DND-41 (cell line): Measurements from ENCODE around the gene DCAF5.
"Not testable (repeated sequence)": the region's sequence is repeated elsewhere in the genome, so short reads cannot be mapped to it uniquely, and the experiment has no call there.

Source experiments
- ATAC-seq: fragments of 200-7000 bp; cut with Tn5 transposase; 3 replicates; pipeline ENCODE4 v1.9.1; 2021; ENCODE audit warnings: low read depth; ENCODE audit not compliant: insufficient read depth
- DNase-seq: peaks from one replicate; pipeline ENCODE4 v3.0.0-alpha.2; 2020
- H2AFZ ChIP-seq: 2 replicates; pipeline ENCODE4 v1.6.0; 2012; ENCODE audit warnings: low read depth, low read length
- H3K27ac ChIP-seq: 2 replicates; pipeline ENCODE4 v1.5.1; 2012; ENCODE audit warnings: low read length, inconsistent platforms
- H3K27me3 ChIP-seq: fragments of 200-600 bp; sonication (generic); 2 replicates; pipeline ENCODE4 v1.6.0; 2012; ENCODE audit warnings: low read length, mild to moderate bottlenecking, inconsistent platforms; ENCODE audit not compliant: insufficient read depth, poor library complexity
- H3K36me3 ChIP-seq: 2 replicates; pipeline ENCODE4 v1.5.1; 2012; ENCODE audit warnings: low read length, inconsistent platforms; ENCODE audit not compliant: insufficient read depth
- H3K4me1 ChIP-seq: 2 replicates; pipeline ENCODE4 v1.5.1; 2012; ENCODE audit warnings: mild to moderate bottlenecking, low read length; ENCODE audit not compliant: insufficient read depth
- H3K4me2 ChIP-seq: 2 replicates; pipeline ENCODE4 v1.6.0; 2012; ENCODE audit warnings: mild to moderate bottlenecking, moderate library complexity, low read length, inconsistent platforms; ENCODE audit not compliant: insufficient read depth
- H3K4me3 ChIP-seq, 2 experiments: fragments of 200-600 bp in 1 of 2; shearing (Covaris generic) in 1 of 2; 2 replicates each; pipeline ENCODE4 v1.5.1; 2012 to 2016; ENCODE audit warnings: inconsistent platforms in 2 of 2, low read length in 2 of 2, mild to moderate bottlenecking in 2 of 2, low read depth in 1 of 2, moderate library complexity in 1 of 2
- H3K79me2 ChIP-seq: 2 replicates; pipeline ENCODE4 v1.6.0; 2012; ENCODE audit warnings: low read length, inconsistent platforms; ENCODE audit not compliant: insufficient read depth
- H3K9ac ChIP-seq: 2 replicates; pipeline ENCODE4 v1.6.0; 2012; ENCODE audit warnings: low read depth, mild to moderate bottlenecking, inconsistent platforms, low read length, moderate library complexity
- H3K9me3 ChIP-seq: 2 replicates; pipeline ENCODE4 v1.5.1; 2012; ENCODE audit warnings: low read length, moderate library complexity, mild to moderate bottlenecking, inconsistent platforms; ENCODE audit not compliant: insufficient read depth, severe bottlenecking
- H4K20me1 ChIP-seq: 2 replicates; pipeline ENCODE4 v1.6.0; 2012; ENCODE audit warnings: low read length; ENCODE audit not compliant: insufficient read depth
- EZH2 ChIP-seq: IDR thresholded peaks from 3 replicates; pipeline ENCODE4 v1.6.1; 2012; ENCODE audit warnings: borderline replicate concordance, low read depth, mild to moderate bottlenecking, moderate library complexity, low read length, inconsistent platforms; ENCODE audit not compliant: severe bottlenecking
- TF ChIP-seq, protein P1 (sequence below): IDR thresholded peaks from 2 replicates; pipeline ENCODE4 v1.5.1; 2012; ENCODE audit warnings: borderline replicate concordance, low read length, moderate library complexity, mild to moderate bottlenecking; ENCODE audit not compliant: poor library complexity, severe bottlenecking; ENCODE audit errors: extremely low read depth

The DCAF5 gene

DNA sequence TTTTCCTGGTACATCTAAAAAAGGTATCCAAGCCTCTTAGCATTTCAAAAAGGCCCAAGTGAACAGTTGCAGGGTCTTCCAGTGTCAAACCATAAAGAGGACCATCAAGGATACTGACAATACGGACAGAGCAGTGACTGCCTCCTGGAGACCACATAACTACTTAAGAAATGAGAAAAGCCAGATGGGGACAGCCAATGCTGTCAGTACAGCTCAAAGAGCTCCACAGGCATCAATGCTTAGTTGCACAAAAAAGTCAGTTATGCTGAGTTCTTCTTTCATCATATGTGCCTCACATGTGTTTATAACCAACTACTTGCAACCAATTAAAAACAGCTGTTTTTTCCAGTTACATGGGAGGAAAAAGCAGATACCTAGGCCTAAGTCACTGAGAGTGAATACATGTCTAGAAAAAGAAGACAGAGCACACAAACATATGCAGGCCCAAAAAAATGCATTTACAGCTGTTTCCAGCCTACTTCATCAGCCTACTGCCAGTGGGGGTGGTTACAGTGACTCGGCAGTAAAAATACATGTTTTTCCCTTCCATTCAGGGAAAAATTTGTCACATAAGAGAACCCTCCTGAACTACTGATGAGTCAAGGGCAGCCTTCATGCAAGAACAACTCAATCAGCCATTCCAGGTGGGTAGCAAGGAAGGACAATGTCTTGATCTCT lies 84.0 kb downstream of the DCAF5 start:
- peaks cover 31% of the 10 kb centered on the region for H3K36me3 ChIP-seq
- H3K79me2 ChIP-seq: no peaks in the 10 kb centered on the region
- H3K4me2 ChIP-seq: no peak overlapping the region
- no peak for ATAC-seq
- H3K4me3 ChIP-seq: no peak overlapping the region
- H4K20me1 ChIP-seq: no peaks in the 10 kb centered on the region
- DNase-seq: no peak
- H3K27me3 ChIP-seq: no peaks in the 10 kb centered on the region
- TF ChIP-seq, protein P1, sequence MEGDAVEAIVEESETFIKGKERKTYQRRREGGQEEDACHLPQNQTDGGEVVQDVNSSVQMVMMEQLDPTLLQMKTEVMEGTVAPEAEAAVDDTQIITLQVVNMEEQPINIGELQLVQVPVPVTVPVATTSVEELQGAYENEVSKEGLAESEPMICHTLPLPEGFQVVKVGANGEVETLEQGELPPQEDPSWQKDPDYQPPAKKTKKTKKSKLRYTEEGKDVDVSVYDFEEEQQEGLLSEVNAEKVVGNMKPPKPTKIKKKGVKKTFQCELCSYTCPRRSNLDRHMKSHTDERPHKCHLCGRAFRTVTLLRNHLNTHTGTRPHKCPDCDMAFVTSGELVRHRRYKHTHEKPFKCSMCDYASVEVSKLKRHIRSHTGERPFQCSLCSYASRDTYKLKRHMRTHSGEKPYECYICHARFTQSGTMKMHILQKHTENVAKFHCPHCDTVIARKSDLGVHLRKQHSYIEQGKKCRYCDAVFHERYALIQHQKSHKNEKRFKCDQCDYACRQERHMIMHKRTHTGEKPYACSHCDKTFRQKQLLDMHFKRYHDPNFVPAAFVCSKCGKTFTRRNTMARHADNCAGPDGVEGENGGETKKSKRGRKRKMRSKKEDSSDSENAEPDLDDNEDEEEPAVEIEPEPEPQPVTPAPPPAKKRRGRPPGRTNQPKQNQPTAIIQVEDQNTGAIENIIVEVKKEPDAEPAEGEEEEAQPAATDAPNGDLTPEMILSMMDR: no peak
- no peak for TF ChIP-seq EZH2
- H2AFZ ChIP-seq: no peak overlapping the region
- no peaks in the 10 kb centered on the region for H3K9me3 ChIP-seq
- H3K4me1 ChIP-seq: no peaks in the 10 kb centered on the region
- no peak overlapping the region for H3K27ac ChIP-seq
- no peak overlapping the region for H3K9ac ChIP-seq

DNA sequence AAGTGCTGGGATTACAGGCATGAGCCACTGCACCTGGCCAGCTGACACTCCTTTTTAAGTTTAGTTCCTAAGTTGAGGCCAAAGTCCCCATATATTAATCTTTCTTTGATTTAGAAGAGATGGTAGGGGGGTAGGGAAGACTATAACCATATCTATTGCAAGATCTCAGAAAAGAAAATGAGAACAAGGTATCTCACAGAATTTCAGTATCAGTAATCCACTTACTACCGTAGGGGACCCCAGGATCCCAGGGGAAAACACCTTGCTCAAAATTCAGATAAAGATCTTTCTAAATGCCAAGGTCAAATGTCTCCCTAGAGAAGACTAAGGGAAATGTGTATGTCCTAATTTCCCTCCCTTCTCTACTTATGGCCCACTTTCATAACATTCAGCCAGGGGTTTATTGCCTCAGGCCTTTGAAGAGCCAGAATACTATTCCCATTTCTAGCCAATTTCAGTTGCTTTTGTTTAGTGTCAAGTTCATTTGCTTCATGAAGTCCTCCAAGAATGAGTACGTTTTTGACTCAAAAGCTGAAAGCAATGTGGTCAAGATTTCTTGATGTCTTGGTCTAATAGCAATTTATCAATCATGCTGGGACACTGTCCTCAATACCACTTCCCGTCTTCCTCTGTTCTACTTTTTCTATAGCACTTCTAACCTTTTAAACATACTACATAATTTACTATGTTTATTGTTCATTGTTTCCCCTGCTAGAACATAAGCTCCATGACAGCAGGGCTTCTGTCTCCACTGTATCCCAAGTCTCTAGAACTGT lies 86.3 kb downstream of the DCAF5 start:
- Histone ChIP-seq H3K27me3 (no peaks in the 10 kb centered on the region), H3K36me3 (peaks cover 32% of the 10 kb centered on the region), H3K79me2 (no peaks in the 10 kb centered on the region), H2AFZ (no peak overlapping the region), H3K27ac (no peak overlapping the region), H3K9me3 (no peaks in the 10 kb centered on the region), H3K4me2 (no peak overlapping the region), H3K4me1 (no peaks in the 10 kb centered on the region), H4K20me1 (no peaks in the 10 kb centered on the region), H3K4me3 (no peak overlapping the region), H3K9ac (no peak overlapping the region)
- TF ChIP-seq, protein P1: no peak
- no peak for TF ChIP-seq EZH2
- DNase-seq (no peak), ATAC-seq (no peak)

DNA sequence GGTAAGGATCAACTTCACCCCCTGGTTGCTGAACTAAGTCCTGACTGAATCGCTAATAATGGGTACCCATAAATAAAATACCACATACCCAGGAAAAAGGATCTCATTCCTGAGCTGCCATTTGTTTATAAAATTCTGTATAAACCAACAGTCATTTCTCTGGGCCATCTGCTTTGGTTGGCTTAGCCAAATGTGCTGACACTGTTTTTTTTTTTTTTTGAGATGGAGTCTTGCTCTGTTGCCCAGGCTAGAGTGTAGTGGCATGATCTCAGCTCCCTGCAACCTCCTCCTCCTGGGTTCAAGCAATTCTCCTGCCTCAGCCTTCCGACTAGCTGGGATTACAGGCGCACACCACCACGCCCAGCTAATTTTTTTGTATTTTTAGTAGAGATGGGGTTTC lies 87.0 kb downstream of the DCAF5 start:
- H2AFZ ChIP-seq, H4K20me1 ChIP-seq, H3K9ac ChIP-seq, H3K27ac ChIP-seq, H3K4me1 ChIP-seq, H3K9me3 ChIP-seq, H3K4me3 ChIP-seq, H3K79me2 ChIP-seq, ATAC-seq, H3K4me2 ChIP-seq, H3K27me3 ChIP-seq, DNase-seq: not testable (repeated sequence)
- H3K36me3 ChIP-seq: peaks cover 34% of the 10 kb centered on the region

DNA sequence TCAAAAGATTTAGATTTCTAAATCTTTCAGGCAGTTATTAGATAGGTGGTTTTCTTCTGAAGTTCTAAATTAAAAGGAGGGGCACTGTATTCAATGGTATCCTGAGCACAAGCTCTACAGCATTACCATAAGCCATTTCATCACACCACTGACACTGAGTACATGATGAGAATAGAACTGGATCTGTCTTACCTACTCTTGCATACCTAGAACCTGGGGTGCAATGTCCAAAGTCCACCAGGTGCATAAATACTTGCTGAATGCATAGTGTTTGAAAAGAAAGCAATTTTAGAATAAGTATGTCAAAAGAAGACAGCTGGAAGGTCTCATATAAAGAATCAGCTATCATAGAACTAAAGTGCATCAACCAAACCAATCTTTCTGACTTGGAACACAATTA lies 88.3 kb downstream of the DCAF5 start:
- H3K36me3 ChIP-seq: peaks cover 42% of the 10 kb centered on the region
- no peaks in the 10 kb centered on the region for H3K27me3 ChIP-seq
- no peak overlapping the region for H3K27ac ChIP-seq
- H3K4me3 ChIP-seq: no peak overlapping the region
- H4K20me1 ChIP-seq: no peaks in the 10 kb centered on the region
- H3K9me3 ChIP-seq: no peaks in the 10 kb centered on the region
- ATAC-seq (no peak), DNase-seq (no peak)
- H3K4me1 ChIP-seq: no peaks in the 10 kb centered on the region
- no peak overlapping the region for H3K4me2 ChIP-seq
- H3K9ac ChIP-seq: no peak overlapping the region
- no peak overlapping the region for H2AFZ ChIP-seq
- no peaks in the 10 kb centered on the region for H3K79me2 ChIP-seq
- no peak for TF ChIP-seq EZH2
- TF ChIP-seq, protein P1: no peak
